ENCODE results near the gene SGMS1. TPM values are rescaled to one million over a fixed set of nuclear protein-coding genes. Genes with fewer than 3 reads are reported as not detected.

The SGMS1 gene
- total RNA-seq, 2 experiments from 2014 or later: 24.8 to 25.2 TPM

DNA sequence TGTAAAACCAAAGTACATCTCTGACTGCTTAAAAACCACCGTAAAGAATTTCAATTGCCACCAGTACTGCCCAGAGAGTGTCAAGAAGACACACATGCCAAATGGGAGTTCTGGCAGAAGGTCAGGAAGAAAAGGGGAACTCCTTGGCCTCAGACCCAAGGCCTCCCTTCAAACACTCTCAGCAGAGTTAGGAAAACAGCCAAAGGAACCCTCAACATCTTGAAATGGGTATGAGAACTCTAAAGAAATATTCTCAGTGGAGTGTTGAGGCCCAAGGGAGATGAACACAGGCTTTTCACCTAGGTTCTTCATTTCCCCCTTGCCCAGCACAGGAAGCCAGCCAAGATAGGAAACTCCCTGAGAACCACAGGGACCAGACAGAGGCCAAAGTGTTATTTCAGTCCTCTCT is 276.4 kb downstream of the SGMS1 start:
- Histone ChIP-seq H3K27ac (ENCODE audit: low read depth in 1 of 2, low read length in 2 of 2) (no peak overlapping the region), H3K27me3 (ENCODE audit: control insufficient read depth in 1 of 2, insufficient read depth in 2 of 2, low read length in 2 of 2) (no peaks in the 10 kb centered on the region), H3K36me3 (ENCODE audit: insufficient read depth, low read length) (peaks cover 19% of the 10 kb centered on the region), H3K9me3 (ENCODE audit: control insufficient read depth in 1 of 2, insufficient read depth in 1 of 2, low read length in 2 of 2) (peaks cover 0 to 7% of the 10 kb centered on the region in 2 experiments), H3K4me3 (ENCODE audit: low read length) (no peak overlapping the region), H3K4me1 (ENCODE audit: insufficient read depth, low read length) (no peaks in the 10 kb centered on the region)
- H3K4me1 Mint-ChIP-seq (ENCODE audit: low read depth): peaks cover 6% of the 10 kb centered on the region
- ChIA-PET CTCF (no interaction called here), POLR2A (no interaction called here)
- H3K27me3 Mint-ChIP-seq: no peaks in the 10 kb centered on the region
- peak in 1 of 14 experiments; percentile 13 for DNase-seq
- H3K4me3 Mint-ChIP-seq: no peak overlapping the region
- H3K27ac Mint-ChIP-seq: no peak overlapping the region
- H3K36me3 Mint-ChIP-seq (ENCODE audit: low read depth): peaks cover 70% of the 10 kb centered on the region
- ATAC-seq (ENCODE audit: poor library complexity): no peak
- no peak for TF ChIP-seq CTCF (IDR thresholded peaks at IDR 0.05)
- intact Hi-C loops (cut with DNase I, micrococcal nuclease): no loop called here
- H3K9me3 Mint-ChIP-seq: peaks cover 6% of the 10 kb centered on the region

- Mint-ChIP-seq H3K4me3 (no peak overlapping the region), H3K27me3 (no peaks in the 10 kb centered on the region), H3K36me3 (ENCODE audit: low read depth) (peaks cover 72% of the 10 kb centered on the region), H3K27ac (no peak overlapping the region), H3K4me1 (ENCODE audit: low read depth) (peaks cover 6% of the 10 kb centered on the region), H3K9me3 (peaks cover 6% of the 10 kb centered on the region)
- intact Hi-C loops (cut with DNase I, micrococcal nuclease): no loop called here
- ChIA-PET CTCF (no interaction called here), POLR2A (no interaction called here)
- H3K27me3 ChIP-seq (ENCODE audit: control insufficient read depth in 1 of 2, insufficient read depth in 2 of 2, low read length in 2 of 2): no peaks in the 10 kb centered on the region
- peaks cover 0 to 7% of the 10 kb centered on the region in 2 experiments for H3K9me3 ChIP-seq (ENCODE audit: control insufficient read depth in 1 of 2, insufficient read depth in 1 of 2, low read length in 2 of 2)
- DNase-seq: no peak
- no peaks in the 10 kb centered on the region for H3K4me1 ChIP-seq (ENCODE audit: insufficient read depth, low read length)
- H3K27ac ChIP-seq (ENCODE audit: low read depth in 1 of 2, low read length in 2 of 2): no peak overlapping the region
- H3K36me3 ChIP-seq (ENCODE audit: insufficient read depth, low read length): peaks cover 19% of the 10 kb centered on the region
- no peak for ATAC-seq (ENCODE audit: poor library complexity)
- TF ChIP-seq CTCF (IDR thresholded peaks at IDR 0.05): no peak
- H3K4me3 ChIP-seq (ENCODE audit: low read length): no peak overlapping the region
These were observed 276.8 kb downstream of the SGMS1 start for GRCh38 chr10:50346942-50347341.

GRCh38 chr10:50345545-50345944 is 278.2 kb downstream of the SGMS1 start:
- H3K36me3 Mint-ChIP-seq (ENCODE audit: low read depth): peaks cover 72% of the 10 kb centered on the region
- H3K4me3 Mint-ChIP-seq: no peak overlapping the region
- ChIA-PET CTCF (no interaction called here), POLR2A (no interaction called here)
- H3K36me3 ChIP-seq (ENCODE audit: insufficient read depth, low read length): peaks cover 19% of the 10 kb centered on the region
- no peaks in the 10 kb centered on the region for H3K27me3 ChIP-seq (ENCODE audit: control insufficient read depth in 1 of 2, insufficient read depth in 2 of 2, low read length in 2 of 2)
- no peak overlapping the region for H3K27ac Mint-ChIP-seq
- ATAC-seq (ENCODE audit: poor library complexity): no peak
- no peak for TF ChIP-seq CTCF (IDR thresholded peaks at IDR 0.05)
- H3K4me3 ChIP-seq (ENCODE audit: low read length): no peak overlapping the region
- DNase-seq: no peak
- H3K4me1 Mint-ChIP-seq (ENCODE audit: low read depth): peaks cover 6% of the 10 kb centered on the region
- H3K9me3 Mint-ChIP-seq: peaks cover 6% of the 10 kb centered on the region
- no peaks in the 10 kb centered on the region for H3K4me1 ChIP-seq (ENCODE audit: insufficient read depth, low read length)
- no peaks in the 10 kb centered on the region for H3K27me3 Mint-ChIP-seq
- H3K27ac ChIP-seq (ENCODE audit: low read depth in 1 of 2, low read length in 2 of 2): no peak overlapping the region
- intact Hi-C loops (cut with DNase I, micrococcal nuclease): no loop called here
- peaks cover 0 to 4% of the 10 kb centered on the region in 2 experiments for H3K9me3 ChIP-seq (ENCODE audit: control insufficient read depth in 1 of 2, insufficient read depth in 1 of 2, low read length in 2 of 2)

Data from CD4-positive, alpha-beta T cell (primary cell).